GM10266 (cell line): ENCODE measurements around the gene CTNND2.

Source experiments
- DNase-seq: peaks from one replicate; pipeline ENCODE4 v3.0.0; 2012; ENCODE audit errors: extremely low spot score
- TF ChIP-seq, protein P1 (sequence below): IDR thresholded peaks from 2 replicates; pipeline ENCODE4 v1.5.1; 2012; ENCODE audit warnings: mild to moderate bottlenecking, low read depth; ENCODE audit not compliant: control insufficient read depth, insufficient read depth; ENCODE audit errors: missing control alignments

Gene CTNND2

GRCh38 chr5:11528720-11529119, 375.5 kb downstream of the CTNND2 start:
- no peak for DNase-seq
- TF ChIP-seq, protein P1, sequence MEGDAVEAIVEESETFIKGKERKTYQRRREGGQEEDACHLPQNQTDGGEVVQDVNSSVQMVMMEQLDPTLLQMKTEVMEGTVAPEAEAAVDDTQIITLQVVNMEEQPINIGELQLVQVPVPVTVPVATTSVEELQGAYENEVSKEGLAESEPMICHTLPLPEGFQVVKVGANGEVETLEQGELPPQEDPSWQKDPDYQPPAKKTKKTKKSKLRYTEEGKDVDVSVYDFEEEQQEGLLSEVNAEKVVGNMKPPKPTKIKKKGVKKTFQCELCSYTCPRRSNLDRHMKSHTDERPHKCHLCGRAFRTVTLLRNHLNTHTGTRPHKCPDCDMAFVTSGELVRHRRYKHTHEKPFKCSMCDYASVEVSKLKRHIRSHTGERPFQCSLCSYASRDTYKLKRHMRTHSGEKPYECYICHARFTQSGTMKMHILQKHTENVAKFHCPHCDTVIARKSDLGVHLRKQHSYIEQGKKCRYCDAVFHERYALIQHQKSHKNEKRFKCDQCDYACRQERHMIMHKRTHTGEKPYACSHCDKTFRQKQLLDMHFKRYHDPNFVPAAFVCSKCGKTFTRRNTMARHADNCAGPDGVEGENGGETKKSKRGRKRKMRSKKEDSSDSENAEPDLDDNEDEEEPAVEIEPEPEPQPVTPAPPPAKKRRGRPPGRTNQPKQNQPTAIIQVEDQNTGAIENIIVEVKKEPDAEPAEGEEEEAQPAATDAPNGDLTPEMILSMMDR = no peak

DNA sequence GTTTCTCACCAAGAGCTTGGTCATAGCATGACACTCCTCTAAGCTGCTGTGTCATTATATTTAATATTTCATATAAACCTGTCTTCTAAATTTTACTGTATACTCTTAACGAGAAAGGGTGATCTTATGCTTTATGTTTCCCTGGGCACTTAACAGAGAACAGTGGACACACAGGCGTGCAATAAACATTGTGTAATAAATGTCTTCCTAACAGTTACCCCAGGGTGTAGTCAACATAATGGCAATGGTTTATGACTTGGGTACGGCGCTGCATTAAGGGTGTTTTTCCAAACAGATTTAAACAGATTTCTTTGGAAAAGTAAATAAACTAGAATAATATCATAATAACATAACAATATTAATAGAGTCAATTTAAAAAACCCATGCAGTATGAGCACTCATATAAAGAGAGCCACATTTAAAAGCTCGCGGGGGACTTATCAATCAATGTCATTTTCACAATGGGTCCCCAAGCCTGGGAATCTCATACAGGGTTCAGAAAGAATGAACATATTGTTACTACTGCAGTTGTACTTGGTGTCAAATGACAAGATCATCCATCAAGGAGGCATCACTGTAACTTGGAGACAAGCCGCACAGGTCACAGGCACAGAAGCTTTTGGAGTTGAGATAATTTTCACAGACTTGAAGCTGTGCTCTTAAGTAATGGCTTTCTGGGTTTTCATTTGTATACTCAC, 376.4 kb downstream of the CTNND2 start:
- DNase-seq = no peak
- TF ChIP-seq, protein P1 = no peak

DNA sequence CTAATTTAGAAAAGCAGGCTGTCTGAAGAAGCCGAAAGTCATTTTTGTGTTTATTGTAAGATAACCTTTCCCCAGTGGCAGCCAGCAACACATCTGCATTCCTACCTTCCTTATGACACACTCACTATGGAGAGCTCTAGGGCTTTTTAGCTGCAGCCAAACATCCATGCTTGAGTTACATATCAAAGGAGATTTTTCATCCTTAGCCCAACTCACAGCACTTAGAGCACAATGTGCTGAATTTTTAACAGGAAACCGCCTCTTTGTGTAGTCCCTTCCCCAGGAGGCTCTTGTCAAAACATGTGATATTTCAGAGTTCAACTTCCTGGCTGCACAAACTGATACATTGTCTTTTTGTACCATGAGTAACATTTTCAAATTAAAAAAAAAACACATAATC, 379.2 kb downstream of the CTNND2 start:
- TF ChIP-seq, protein P1 = no peak
- no peak for DNase-seq

DNA sequence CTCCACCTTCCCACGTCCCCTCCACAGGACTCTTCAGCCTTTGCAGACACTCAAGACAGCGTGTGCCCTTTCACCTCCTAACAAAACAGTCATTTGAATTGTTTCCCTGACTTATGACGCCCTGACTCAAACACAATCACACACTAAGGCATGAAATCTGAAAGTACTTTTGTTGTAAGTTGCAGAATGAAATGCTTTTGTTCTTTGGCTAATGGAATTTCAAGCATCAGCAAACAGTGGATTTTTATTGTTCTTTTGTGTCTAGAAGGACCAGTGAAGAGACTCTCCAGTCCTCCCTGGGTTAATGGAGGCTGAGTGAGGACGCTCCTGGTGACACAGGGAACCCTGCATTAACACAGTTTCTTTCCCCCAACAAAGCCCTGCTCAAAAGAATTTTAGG, 380.1 kb downstream of the CTNND2 start:
- TF ChIP-seq, protein P1 = no peak
- DNase-seq = no peak

DNA sequence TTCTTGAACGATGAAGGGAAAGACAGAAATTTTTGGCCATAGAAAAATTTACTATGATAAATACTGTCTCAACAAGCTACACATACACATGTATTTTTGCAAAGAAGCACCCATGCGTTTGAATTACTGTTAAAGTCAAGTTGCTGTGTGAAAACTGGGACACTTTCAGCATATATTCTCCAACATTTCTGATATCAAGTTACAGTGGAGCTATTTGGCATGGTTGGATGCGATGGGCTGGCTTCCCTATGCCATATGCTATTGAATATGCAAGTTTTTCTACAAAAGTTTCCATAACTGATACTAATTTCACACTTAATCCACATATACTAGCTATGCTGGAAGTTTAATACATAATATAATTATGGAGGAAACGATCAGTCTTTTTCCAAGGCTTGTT, 381.4 kb downstream of the CTNND2 start:
- TF ChIP-seq, protein P1 = no peak
- no peak for DNase-seq

DNA sequence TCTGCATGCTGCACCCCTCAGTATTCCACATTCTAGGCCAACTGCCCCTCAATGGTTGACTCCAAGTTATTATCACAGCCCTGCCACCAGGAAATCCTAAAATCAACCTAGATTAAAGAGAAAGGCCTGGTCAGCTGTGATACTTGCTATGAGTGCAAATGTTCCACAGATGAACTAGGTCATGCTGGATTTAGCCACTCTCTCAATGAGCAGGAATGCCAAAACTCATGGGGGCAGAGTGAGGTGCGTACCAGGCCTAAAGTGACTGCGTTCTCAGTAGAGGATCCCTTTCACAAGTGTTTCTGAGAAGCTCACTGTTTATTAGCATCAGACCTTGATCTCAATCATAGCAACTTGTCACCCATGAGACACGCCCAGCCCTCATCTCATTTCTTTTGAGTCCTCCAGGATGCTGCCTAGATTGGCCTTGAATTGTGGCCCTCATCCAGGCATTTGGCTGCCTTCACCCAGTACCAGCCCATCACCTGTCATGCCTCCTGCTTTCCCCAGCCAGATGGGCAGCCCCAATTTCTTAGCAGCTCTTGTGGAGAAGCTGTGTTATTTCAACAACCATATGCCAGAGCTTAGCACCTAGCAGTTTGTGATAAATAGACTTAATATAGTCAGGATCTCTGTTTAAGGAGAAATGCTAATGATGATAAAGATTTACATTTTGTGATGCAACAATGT, 383.9 kb downstream of the CTNND2 start:
- TF ChIP-seq, protein P1 = no peak
- DNase-seq = no peak

- TF ChIP-seq, protein P1 = no peak
- DNase-seq = no peak
These were observed 385.0 kb downstream of the CTNND2 start for GRCh38 chr5:11519236-11519635.
